CD4-positive, alpha-beta T cell treated with Interleukin-17A for 1 hour (primary cell): Measurements from ENCODE around the gene GDNF.
"Not testable (repeated sequence)": the region's sequence is repeated elsewhere in the genome, so short reads cannot be mapped to it uniquely, and the experiment has no call there.

Experiments used
- DNase-seq: peaks from one replicate; pipeline ENCODE4 v3.0.0-alpha.2; 2020

GDNF gene, protein sequence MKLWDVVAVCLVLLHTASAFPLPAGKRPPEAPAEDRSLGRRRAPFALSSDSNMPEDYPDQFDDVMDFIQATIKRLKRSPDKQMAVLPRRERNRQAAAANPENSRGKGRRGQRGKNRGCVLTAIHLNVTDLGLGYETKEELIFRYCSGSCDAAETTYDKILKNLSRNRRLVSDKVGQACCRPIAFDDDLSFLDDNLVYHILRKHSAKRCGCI

DNA sequence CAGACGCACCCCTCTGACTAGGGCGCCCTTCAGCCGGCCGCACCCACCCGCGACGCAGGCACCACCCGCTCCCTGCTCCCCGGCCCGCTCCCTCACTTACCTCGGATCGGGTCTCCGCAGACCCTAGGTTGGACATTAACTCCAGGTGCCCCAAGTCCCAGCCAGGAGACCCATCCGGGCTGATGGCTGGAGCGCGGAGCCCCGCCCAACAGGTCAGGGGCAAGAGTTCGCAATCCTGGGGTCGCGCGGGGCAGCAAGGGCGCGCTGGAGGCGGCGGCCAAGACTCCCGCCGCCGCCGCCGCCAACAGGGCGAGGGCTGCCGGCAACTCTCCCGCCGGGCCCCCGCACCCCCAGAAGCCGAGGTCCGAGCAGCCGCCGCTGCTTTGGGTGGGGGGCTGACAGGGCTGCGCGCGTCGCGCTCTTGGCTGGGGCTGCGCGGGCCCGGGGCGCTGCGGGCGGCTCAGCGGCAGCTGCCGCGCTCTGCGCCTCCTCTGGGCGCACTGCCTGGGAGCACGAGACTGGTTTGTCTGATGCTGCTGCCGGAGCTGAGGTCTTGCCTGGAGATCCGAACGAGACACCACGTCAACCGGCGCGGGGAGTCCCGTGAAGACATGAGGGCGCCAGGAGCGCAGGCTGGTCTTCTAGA, at the start of gene GDNF:
Gene GDNF, minus strand, starts transcription at position 635 of the 646 bp plus-strand sequence. CDS start 5,245 bp downstream, outside the sequence.
- DNase-seq = no peak

DNA sequence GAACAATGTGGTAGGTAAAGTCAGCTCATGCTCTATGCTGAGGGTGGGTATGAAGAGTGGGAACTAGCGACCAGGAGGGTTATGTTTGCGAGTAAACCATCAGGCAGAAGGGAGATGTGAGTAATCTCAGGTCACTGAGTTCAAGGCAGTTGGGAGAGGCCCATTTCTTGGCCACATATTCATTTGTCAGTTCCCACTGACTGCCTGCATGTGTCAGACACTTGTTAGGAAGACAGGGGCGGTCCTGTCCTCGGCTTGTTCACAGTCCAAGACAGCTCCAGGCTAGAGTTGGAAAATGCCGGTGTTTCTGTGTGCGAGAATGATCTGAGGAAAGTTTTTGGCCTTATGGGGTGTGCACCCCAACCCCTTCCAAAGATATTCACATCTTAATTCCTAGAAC, 48.6 kb upstream of the GDNF start:
- no peak for DNase-seq

DNA sequence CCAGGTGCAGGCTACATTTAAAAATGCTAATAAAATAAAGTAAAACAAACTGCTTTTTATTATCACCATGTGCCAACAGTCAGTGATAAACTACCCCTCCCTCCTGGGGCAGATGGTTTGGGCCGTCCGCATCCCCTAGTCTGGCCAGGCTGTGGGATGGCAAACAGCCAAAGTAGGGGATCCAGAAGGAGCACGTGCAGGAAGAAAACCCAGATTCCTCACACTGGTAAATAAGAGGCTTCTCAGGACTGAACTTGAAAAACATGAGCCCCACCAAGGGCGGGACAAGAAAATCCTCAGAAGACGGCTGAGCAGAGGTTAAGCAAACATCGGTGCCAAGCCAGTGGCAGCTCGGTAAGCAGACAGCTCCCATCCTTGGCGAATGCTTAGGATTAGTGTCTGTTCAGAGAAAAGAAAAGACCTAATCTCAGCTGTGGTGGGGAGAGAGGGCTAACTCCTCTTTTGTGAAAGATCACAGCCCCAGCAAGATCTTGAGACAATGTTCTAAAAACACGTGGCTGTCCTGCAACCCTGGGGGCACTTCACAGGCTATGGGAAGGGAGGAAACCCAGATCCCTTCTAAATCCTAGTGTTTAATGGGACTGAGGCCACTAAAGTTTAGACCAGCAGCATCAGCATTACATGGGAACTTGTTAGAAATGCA, 46.5 kb upstream of the GDNF start:
- no peak for DNase-seq

DNA sequence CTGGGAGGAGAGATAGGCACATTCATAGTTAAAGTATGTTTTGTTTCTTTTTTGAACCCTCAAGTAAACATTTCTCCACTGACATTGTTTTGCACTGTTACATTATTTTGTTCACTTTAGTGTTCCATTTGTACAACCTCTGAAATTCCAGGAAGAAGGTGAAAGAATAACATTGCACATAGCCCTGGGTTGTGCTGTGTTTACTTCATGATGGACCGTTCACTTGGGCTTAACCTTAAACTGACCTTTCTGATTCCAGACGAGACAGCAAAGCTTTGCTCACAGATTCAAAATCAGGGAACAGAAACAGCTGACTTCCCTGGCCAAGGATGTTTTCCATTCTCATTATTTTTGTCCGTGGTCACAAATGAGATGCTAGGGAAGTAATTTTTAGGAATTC, 42.8 kb upstream of the GDNF start:
- DNase-seq = no peak

DNA sequence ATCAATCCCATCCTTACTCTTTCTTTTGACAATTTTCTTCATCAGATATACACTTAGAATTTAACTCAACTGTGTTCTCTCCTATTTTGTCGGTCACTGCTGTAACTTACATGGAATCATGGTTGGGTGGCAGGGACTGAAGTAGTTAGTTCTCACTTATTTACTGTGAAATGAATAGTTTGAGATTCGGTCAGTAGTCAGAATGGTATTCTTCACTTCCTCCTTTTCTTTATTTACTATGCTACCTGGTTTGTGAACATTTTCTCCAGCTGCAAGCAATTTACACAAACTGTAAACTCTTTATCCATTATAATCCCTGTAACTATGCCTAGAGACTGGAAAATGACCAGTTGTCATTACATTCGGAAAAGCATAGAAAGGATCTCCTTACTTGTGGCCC, 41.5 kb upstream of the GDNF start:
- no peak for DNase-seq

DNA sequence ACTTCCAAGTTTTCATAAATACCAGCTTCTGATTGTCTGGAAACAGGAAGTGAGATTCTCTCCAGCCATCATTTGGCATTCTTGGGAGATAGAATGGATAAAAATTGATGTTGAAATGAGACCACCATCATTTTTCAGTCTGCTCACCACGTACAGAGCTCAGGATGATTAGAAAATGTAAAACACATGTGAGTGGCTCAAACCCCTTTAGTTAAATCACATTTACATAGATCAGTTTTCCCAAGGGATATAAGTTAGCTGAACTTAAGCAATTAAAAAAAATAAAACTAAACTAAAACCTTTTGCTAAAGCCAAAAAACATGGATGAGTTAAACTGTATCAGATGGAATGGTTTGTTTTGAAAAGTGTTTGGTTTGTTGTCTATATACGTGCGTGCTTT, 37.1 kb upstream of the GDNF start:
- DNase-seq = no peak

DNA sequence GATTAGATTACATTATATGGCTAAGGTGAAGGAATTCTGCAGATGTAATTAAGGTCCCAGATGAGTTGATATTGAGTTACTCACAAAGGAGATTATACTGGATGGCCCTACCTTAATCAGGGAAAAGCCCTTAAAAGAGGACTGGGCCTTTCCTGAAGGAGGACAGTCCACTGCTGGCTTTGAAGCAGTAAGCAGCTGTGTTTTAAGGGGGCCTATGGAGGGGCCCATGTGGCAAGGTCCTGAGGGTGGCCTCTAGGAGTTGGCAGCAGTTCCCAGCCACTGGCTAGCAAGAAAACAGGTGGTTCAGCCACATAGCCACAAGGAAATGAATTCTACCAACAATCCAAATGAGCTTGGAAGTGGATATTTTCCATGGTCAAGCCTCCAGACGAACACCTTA, 36.4 kb upstream of the GDNF start:
- no peak for DNase-seq

DNA sequence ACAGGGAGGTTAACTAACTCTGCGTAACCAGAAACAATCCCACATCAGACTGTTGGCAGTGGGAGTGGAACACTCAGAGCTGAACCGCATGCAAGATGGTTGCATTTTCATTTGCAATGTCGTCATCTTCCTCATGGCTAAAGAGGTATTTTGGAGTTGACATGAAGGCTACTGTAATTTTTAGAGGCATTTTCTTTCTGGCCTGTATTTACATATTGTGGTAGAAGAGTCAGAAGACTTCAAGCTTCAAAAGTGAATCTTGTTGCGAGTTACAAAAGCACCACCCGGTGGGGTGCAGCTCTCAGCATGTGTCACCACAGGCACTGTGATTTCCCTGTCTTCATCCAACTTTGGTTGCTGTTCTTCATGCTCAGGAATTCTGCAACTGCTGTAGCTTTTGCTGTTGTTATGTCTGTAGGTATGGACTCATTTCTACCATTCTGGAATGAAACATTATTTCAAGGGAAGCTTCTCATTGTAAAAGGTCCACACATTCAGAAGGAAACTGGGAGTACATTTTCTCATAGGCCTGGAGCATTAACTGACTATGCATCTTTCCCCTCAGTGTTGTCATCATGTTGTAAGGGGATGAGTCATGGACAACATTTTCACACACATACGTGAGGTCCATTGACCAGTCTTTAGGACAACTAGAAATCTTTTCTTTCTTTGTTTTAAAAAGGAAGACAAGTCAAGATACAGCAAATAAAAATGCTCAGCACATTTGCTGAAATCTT, 35.4 kb upstream of the GDNF start:
- no peak for DNase-seq

DNA sequence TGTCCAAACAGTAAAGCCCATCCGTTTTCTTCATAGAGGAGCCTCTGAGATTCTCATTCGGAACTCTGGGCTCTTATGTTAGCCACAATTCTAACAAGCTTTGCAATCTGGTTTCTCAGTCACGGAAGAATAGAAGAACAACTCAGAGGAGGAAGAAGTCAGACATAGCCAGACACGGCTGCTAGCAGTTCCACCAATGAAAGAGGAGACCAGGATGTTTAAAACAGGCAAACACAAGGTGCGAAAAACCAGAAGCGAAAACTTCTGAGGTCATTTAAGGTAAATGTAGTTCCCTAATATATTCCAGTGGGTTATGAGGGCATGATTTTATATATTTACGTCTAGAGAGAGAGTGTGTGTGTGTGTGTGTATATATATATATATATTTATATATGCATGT, 34.1 kb upstream of the GDNF start:
- no peak for DNase-seq

DNA sequence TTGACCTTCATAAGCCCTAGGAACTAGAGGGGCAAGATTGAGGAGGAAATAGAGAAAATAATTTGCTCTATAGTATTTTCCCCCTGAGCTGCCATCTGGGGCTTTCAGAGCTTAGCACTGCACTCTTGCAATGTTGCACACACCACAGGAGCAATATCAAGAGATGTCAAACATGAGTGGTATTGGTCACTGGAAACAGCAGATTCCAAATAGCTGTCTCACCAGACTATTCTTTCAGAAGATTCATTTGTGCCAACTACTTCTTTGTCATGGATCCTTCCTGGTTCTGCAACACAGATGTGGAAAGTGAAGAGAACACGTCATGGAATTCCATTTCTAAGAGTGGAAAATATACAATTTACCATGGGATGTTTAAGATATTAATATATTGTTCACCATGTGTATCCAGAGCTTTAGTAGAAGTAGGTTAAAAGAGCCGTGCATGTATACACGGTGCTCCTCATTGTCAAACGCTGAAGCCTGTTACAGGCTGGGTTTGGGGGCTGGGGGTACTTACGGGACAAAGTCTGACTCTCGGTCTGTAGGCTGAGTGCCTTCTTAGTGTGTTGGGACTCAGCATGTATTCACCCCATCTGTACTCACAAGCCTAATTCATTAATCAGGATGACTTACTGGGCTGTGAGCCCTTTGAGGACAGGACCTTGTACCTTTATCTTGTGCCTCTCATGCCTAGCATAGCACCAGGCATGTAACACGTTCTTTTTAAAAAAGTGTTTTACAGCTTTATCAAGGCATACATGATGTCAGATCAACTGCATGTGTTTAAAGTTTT, 31.4 kb upstream of the GDNF start:
- no peak for DNase-seq

DNA sequence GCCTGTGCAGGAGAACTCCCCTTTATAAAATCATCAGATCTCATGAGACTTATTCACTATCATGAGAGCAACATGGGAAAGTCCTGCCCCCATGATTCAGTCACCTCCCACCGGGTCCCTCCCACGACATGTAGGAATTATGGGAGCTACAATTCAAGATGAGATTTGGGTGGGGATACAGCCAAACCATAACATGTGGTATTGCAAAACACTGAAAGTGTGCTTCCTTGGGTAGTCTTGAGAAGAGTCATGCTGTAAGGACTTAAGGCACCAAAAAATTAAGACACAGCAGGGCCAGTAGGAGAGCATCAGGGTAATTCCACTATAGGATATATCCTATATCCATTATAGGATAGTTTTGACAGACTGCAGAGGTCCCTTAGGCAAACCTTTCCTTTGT, 29.4 kb upstream of the GDNF start:
- no peak for DNase-seq

DNA sequence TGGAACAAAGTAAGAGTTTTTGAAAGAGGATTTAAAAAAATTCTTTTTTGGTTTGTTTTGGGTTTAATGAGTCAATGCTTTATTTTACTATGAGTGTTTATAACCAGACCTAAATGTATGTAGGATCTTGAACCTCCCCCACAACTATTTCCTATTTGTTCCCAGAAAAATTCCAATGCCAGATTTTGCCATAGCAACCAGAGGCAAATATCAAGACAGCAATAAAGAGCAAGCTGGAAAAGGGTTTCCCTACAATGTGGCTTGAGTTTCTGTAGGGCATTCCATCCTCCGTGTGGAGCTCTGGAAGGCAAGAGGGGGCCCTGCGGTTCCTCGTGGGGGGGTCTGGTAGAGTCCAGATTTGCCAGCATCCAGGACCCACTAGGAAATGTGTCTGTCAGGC, 27.8 kb upstream of the GDNF start:
- DNase-seq = no peak

DNA sequence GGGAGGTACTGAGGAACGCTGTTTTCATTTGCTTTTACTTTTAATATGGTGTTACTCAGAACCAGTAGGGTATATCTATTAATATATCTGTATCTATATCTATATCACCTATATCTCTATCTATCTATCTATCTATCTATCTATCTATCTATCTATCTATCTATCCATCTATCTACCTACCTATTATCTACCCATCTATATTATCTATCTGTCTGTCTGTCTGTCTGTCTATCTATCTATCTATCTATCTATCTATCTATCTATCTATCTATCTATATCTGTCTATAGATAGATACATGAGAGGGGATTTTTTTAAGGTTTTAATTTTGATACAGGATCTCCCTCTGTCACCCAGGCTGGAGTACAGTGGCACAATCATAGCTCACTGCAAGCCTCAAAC, 23.1 kb upstream of the GDNF start:
- DNase-seq = not testable (repeated sequence)

DNA sequence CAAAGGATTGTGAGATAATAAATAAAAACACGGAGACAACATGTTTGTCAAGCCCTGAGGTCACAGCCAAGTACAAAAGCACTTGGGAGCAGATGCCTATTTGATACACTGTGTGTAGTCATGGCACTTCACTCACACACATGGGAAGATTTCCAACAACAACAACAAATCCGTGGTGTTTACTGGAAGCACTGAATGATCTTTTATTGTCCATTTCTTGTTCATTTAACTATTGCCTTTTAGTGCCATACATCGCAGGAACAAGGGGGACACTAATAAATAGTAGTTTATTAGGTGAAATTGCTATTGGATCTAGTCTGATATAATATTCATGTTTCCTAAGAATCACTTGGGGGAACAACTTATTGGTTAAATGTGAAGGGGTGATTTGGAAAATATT, 20.4 kb upstream of the GDNF start:
- no peak for DNase-seq

DNA sequence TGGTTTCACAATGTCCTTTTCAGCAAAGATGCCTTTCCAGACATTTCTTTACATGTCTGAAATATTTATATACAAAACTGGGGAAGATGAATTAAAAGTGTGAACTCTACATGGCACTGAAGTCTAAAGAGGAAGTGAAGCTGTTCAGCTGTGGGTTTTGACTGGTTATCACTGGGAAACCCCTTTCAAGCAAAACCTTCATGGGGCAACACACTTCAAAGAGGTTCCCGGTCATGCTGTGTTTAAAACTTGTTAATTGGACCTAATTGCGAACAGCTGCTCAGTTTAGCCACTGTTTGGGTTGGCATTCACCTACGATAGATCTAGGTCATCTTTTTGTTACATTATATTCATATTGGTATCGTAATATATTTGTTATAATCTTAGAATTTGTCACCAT, 20.0 kb upstream of the GDNF start:
- DNase-seq = no peak

DNA sequence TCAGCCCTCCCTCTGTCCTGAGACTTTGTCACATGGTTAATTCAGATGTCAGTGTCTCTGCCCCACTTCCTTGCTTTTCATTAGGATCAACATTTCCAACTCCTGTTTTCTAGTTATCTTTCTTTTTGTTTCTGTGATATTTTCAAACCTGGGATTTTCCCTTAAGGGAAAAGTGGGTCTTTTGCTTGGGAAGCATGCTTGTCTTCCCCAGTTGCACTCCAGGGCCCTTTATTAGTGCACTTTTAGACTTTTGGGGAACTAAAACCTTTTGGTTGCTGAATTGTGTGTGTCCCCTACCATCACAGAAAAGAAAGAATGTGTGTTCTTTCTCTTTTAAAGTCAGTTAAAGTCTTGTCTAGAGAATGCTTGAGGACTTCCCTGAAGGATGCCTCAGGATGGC, 18.4 kb upstream of the GDNF start:
- DNase-seq = no peak

DNA sequence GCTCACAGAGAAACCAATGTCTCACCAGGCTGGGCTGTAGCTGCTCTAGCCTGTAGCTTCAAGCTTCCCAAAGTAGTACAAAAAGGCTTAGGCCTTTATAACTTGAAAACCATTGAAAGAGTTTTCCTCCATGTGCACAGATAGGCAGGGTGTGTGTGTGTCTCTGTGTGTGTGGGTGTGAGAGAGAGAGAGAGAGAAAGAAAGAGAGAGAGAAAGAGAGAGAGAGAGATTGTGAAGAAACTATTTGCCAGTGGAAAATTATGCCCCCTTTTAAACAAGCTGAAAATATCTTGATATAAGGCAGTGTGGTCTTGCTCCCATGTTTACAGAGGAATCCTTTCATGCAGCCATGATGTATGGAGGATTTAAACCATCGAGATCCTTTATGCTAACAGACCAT, 17.9 kb upstream of the GDNF start:
- DNase-seq = no peak

DNA sequence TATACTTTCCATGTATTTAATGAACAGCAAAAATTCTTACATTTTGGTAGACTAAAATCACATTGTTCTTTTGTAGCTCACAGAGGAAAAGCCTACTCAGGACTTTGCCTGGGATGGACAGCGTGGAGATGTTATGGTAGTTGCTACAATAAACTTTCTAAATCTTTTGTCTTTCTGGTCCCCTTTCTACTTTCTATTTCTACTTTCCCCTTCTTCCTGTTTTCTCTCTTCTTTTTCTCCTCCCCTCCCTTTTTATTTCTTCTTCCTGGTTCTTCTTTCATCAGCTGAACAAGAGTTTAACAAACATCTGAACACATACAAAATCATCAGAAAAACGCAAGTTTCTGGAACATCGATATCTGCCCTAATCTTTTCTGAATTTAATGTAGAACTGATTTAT, 15.6 kb upstream of the GDNF start:
- DNase-seq = no peak

DNA sequence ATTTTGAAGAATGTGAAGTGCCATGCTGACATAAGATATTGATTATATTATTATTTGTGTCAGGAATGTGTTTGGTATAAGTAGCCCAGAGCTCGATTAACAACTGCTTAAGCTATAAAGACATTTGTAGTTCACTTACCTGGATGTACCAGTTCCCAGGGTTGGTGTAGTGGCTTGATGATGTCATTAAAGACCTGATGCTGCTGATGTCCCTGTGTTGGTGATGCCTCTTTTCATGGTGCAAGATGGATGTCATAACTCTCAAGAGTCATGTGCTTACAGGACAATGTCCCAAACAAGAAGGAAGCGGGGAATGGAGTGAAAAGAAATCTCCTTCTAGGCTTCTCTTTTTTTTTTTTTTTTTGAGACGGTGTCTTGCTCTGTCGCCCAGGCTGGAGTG, 11.5 kb upstream of the GDNF start:
- DNase-seq = no peak

DNA sequence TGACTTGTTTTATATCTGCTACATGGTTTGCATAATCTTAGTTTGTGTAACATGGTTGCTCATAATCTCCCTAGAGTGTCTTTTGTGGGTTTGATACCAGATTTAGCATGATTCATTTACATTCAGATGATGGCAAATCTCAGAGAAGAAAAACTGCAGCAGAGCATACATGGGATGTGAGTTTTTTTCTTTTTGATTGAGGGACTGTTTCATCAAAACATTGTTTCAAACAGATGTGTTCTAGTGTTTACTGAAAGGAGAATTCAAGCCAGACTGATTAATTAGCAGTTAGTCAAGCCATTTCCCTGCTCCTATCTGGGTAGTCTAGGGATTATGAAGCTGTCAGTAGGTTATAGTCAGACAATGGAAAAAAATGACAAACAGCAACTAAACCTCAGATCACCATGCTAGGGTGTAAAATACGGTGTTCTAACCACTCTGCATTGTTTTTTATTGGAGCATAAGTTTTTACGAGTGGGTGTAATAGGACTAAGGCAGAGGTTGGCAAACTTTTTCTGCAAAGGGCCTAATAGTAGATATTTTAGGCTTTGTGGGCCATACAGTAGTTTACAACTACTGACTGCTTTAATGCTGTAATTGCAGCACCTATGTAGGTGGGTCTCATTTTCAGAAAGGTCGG, 10.5 kb upstream of the GDNF start:
- no peak for DNase-seq

DNA sequence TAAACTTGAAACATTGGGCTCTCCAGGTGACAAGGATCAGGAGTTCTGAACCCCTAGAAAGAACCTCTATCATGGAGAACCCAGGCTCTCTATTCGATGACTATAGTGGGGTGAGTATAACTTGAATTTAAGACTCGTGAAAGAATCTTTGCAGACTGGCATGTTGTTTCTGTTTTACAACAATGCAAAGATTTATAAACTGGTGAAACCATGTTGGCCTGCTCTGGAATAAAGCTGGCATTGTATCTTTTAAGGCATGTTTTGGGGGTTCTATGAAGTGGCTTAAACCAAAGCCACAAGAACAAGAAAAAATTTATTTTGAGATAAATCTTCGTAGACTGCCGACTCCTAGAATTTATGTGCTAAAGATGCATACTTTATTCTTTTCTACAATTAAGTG, 9.8 kb upstream of the GDNF start:
- DNase-seq = no peak

DNA sequence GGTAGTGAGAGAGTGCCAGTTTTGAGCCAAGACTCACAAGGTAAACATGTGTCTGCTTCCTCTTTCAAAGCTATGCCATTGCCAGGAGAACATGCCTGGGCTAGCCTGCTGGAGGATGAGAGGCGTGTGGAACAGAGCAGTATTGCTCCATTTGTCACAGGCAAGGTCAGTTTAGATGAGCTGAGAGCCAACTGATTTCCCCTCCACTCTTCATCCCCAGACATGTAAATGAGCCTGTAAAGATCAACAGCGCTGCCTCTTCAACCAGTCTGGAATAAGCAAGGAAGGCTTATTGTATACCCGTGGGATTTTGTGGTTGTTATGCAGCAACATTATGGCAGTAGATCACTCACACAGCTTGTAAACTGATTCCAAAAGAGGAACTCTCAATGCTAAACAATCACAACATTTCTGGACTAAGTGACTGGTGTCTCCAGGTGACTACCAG, 8.2 kb upstream of the GDNF start:
- DNase-seq = no peak
